Measurements from ENCODE around the gene EXD3. TPM values are rescaled to one million over a fixed set of nuclear protein-coding genes. Genes with fewer than 3 reads are reported as not detected.

Gene EXD3
- total RNA-seq, 1 experiment from 2014 or later, result 2.8 TPM

DNA sequence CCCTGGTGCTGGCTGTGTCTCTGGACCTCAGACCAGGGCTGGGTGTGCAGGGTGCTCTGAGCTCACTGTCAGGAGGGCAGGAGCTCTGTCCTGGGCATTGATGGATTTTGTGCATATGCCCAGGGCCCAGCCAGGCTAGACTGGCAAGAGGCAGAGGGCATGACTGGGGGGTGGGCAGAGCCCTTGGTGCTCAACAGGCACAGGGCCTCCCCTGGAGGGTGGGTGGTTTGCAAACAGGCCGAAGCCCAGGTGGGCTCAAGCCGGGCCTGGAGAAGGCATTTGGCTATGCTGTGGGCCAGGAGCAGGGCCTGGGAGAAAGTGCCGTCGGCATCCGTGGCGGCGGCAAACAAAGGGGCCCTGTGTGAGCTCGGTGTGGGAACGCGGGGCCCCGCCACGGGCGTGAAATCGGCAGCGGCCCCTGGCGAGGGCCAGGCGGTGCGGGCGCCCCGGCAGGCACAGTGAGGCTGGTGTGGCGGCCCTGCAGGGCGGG, 119.0 kb downstream of the EXD3 start:
- Histone ChIP-seq H3K27ac (ENCODE audit: low read length) (no peak overlapping the region), H3K36me3 (ENCODE audit: insufficient read depth, low read length) (no peaks in the 10 kb centered on the region), H3K4me3 (ENCODE audit: low read length) (no peak overlapping the region), H3K9me3 (ENCODE audit: low read length) (no peaks in the 10 kb centered on the region), H3K4me1 (ENCODE audit: low read length) (peaks cover 21% of the 10 kb centered on the region), H3K9ac (ENCODE audit: low read length) (no peak overlapping the region), H3K27me3 (ENCODE audit: low read length) (no peaks in the 10 kb centered on the region), H2AFZ (ENCODE audit: low read length) (no peak overlapping the region), H4K20me1 (ENCODE audit: insufficient read depth, low read depth, low read length) (no peaks in the 10 kb centered on the region), H3K4me2 (ENCODE audit: low read depth, low read length, poor library complexity, severe bottlenecking) (no peak overlapping the region), H3K9me2 (replicated peaks; ENCODE audit: insufficient read depth, low read length) (no peaks in the 10 kb centered on the region), H3K79me2 (ENCODE audit: low read length) (no peaks in the 10 kb centered on the region)
- DNase-seq, result no peak

DNA sequence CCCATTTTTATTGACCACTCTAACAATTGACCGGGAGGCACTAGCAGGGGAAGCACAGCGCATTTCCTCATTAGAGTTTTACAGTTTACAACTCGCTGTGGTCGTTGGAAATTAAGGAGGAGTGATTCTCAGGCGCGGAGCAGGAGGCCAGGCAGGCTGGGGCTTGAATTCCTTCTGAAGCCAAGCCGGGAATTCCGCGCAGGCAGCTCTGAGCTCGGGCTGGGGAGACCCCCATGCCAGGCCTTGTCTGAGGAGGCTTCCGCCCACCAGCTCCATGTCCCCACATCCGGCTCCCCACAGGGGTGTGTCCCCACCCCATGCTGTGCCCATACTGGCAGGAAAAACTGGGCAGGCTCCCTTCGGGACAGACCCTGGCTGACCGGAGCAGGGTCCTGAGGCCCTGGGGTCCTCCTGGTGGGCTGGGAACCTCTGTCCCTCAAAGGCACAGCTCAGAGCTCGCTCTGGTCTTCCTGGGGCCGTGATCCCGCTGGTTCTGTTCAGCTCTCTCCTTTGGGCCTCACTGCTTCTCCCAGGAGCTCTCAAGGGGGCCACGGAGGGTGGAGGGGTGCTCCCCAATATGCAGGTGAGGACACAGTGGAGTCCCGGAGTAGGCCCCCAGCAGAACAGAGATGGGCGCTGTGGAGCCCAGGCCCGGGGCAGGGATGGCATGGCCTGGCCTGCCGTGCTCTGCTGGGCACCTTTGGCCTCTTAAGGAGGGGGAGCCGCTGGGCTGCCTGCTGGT, 119.6 kb downstream of the EXD3 start:
- H3K4me1 ChIP-seq (ENCODE audit: low read length), result peaks cover 23% of the 10 kb centered on the region

DNA sequence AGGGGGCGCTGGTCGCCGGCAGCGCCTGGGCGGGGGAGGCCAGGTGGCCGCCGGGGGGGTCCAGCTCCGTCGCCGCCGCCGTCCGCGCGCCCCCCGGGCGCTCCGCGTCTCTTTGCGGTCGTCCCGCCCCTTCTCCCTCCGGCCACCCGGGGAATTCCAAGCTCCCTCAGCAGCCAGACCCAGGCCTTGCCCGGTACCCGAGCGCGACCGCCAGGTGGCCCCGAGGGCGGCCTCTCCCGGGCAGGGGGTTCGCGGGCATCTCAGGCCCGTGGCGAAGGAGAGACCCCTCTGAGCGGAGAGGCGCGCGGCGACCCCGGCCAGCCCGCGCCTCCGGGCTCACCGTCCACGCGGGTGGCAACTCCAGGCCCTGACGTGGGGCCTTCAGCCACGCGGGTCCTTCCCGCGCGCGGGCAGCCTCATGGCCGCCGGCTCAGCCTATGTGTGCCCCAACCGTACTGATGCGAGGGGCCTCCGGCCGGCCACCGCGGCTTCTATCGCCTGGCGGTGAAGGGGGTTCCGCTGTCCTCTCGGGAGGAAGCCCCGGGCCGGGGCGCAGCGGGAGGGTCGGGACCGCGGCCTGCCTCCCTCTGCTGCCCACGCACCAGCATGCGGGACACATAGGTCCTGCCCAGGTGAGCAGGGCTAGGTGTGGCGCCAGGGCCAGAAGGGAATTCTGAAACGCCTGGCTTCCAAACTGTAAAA, 120.4 kb downstream of the EXD3 start:
- Histone ChIP-seq H3K9ac (ENCODE audit: low read length) (no peak overlapping the region; the same call in 1 of the 2 replicates), H3K4me2 (ENCODE audit: low read depth, low read length, poor library complexity, severe bottlenecking) (peak overlapping the region; percentile 55), H3K9me3 (ENCODE audit: low read length) (no peaks in the 10 kb centered on the region), H3K27me3 (ENCODE audit: low read length) (no peaks in the 10 kb centered on the region), H3K4me1 (ENCODE audit: low read length) (peaks cover 24% of the 10 kb centered on the region), H3K27ac (ENCODE audit: low read length) (no peak overlapping the region), H3K36me3 (ENCODE audit: insufficient read depth, low read length) (no peaks in the 10 kb centered on the region), H4K20me1 (ENCODE audit: insufficient read depth, low read depth, low read length) (no peaks in the 10 kb centered on the region), H3K79me2 (ENCODE audit: low read length) (no peaks in the 10 kb centered on the region), H3K4me3 (ENCODE audit: low read length) (peak overlapping the region; percentile 51; the same call in 1 of the 2 replicates), H2AFZ (ENCODE audit: low read length) (no peak overlapping the region), H3K9me2 (replicated peaks; ENCODE audit: insufficient read depth, low read length) (no peaks in the 10 kb centered on the region)
- DNase-seq, result no peak

More for the DNA sequence above, 119.6 kb downstream of the EXD3 start:
- H3K9me2 ChIP-seq (replicated peaks; ENCODE audit: insufficient read depth, low read length), result no peaks in the 10 kb centered on the region
- no peak overlapping the region for H3K27ac ChIP-seq (ENCODE audit: low read length)
- no peaks in the 10 kb centered on the region for H3K36me3 ChIP-seq (ENCODE audit: insufficient read depth, low read length)
- no peak overlapping the region for H3K4me2 ChIP-seq (ENCODE audit: low read depth, low read length, poor library complexity, severe bottlenecking)
- no peaks in the 10 kb centered on the region for H3K9me3 ChIP-seq (ENCODE audit: low read length)
- H4K20me1 ChIP-seq (ENCODE audit: insufficient read depth, low read depth, low read length), result no peaks in the 10 kb centered on the region
- H3K27me3 ChIP-seq (ENCODE audit: low read length), result no peaks in the 10 kb centered on the region
- no peak for DNase-seq
- H3K4me3 ChIP-seq (ENCODE audit: low read length), result no peak overlapping the region
- no peak overlapping the region for H2AFZ ChIP-seq (ENCODE audit: low read length)
- no peak overlapping the region for H3K9ac ChIP-seq (ENCODE audit: low read length)
- H3K79me2 ChIP-seq (ENCODE audit: low read length), result no peaks in the 10 kb centered on the region

DNA sequence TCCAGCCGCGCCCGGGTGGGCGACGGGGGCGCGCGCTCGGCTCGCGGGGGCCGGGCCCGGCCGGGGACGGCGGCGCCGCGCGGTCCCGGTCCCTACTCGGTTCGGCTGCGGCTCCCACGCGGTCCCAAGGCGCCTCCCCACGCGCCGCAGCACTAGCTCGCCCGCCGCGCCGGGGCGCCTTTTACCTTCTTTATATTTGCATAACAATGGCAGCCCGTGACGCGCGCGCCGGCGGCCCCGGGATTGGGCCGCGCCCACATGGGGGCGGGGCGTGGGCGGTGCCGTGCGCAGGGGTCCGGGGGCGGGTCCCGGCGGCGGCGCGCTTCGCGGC, 120.9 kb downstream of the EXD3 start, which contains the start of gene NRARP:
Gene NRARP, minus strand, starts transcription at position 154 of the 331 bp plus-strand sequence. CDS start 343 bp downstream, outside the sequence.
- Histone ChIP-seq H3K9ac (ENCODE audit: low read length) (no peak within 1 kb of the TSS; the same call in 1 of the 2 replicates), H2AFZ (ENCODE audit: low read length) (no peak within 1 kb of the TSS)

DNA sequence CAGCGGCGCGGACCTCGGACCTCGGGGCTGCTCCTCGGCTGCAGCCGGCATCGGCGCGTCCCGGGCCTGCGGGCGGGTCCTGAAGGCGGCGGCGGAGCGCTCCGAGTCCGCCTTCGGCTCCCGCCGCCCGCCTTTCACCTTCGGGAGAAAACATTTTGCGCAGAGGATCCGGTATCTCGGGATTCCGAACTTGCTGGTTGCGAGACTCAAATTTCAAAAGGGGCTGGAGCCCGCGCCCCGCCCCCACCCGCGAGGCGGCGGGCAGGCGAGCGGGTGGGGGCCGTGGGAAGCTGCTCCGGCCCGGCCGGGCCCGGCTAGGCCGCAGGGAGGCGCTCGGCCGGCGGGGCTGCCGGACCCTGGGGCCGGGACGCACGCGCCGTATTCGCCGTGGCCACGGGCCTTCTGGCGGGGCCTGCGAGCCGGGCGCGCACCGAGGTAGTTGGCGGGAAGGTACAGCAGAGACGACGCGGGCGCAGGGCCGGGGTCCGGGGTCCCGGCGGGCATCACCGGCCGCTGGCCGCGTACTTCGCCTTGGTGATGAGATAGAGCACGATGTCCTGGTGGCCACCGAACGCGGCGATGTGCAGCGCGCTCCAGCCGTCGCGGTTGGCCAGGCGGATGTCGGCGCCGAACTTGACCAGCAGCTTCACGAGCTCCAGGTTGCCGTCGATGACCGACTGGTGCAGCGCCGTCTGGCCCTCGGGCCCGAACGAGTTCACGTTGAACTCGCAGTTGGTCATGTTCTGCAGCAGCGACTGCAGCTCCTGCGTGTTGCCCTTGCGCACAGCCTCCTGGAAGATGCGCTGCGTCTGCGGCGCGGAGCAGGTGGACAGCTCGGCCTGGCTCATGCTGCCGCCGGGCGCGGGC, 121.6 kb downstream of the EXD3 start:
- Histone ChIP-seq H3K79me2 (ENCODE audit: low read length) (no peaks in the 10 kb centered on the region), H3K4me3 (ENCODE audit: low read length) (no peak overlapping the region), H4K20me1 (ENCODE audit: insufficient read depth, low read depth, low read length) (no peaks in the 10 kb centered on the region; the same call in 1 of the 2 replicates), H3K4me2 (ENCODE audit: low read depth, low read length, poor library complexity, severe bottlenecking) (no peak overlapping the region), H2AFZ (ENCODE audit: low read length) (no peak overlapping the region), H3K27ac (ENCODE audit: low read length) (no peak overlapping the region), H3K4me1 (ENCODE audit: low read length) (peaks cover 35% of the 10 kb centered on the region), H3K9me3 (ENCODE audit: low read length) (no peaks in the 10 kb centered on the region), H3K9ac (ENCODE audit: low read length) (no peak overlapping the region), H3K9me2 (replicated peaks; ENCODE audit: insufficient read depth, low read length) (no peaks in the 10 kb centered on the region), H3K27me3 (ENCODE audit: low read length) (no peaks in the 10 kb centered on the region), H3K36me3 (ENCODE audit: insufficient read depth, low read length) (no peaks in the 10 kb centered on the region)
- no peak for DNase-seq

More for the DNA sequence above, 120.9 kb downstream of the EXD3 start, which contains the start of gene NRARP:
- no peak within 1 kb of the TSS for H3K27ac ChIP-seq (ENCODE audit: low read length)
- H4K20me1 ChIP-seq (ENCODE audit: insufficient read depth, low read depth, low read length), result no peaks in the 10 kb centered on the region; the same call in 1 of the 2 replicates
- H3K9me3 ChIP-seq (ENCODE audit: low read length), result no peaks in the 10 kb centered on the region
- H3K9me2 ChIP-seq (replicated peaks; ENCODE audit: insufficient read depth, low read length), result no peaks in the 10 kb centered on the region
- DNase-seq, result peak; percentile 94
- H3K27me3 ChIP-seq (ENCODE audit: low read length), result no peaks in the 10 kb centered on the region
- no peaks in the 10 kb centered on the region for H3K36me3 ChIP-seq (ENCODE audit: insufficient read depth, low read length)
- peaks cover 29% of the 10 kb centered on the region for H3K4me1 ChIP-seq (ENCODE audit: low read length)
- H3K4me3 ChIP-seq (ENCODE audit: low read length), result peak within 1 kb of the TSS; percentile 51; the same call in 1 of the 2 replicates
- peak within 1 kb of the TSS; percentile 55 for H3K4me2 ChIP-seq (ENCODE audit: low read depth, low read length, poor library complexity, severe bottlenecking)
- H3K79me2 ChIP-seq (ENCODE audit: low read length), result no peaks in the 10 kb centered on the region

DNA sequence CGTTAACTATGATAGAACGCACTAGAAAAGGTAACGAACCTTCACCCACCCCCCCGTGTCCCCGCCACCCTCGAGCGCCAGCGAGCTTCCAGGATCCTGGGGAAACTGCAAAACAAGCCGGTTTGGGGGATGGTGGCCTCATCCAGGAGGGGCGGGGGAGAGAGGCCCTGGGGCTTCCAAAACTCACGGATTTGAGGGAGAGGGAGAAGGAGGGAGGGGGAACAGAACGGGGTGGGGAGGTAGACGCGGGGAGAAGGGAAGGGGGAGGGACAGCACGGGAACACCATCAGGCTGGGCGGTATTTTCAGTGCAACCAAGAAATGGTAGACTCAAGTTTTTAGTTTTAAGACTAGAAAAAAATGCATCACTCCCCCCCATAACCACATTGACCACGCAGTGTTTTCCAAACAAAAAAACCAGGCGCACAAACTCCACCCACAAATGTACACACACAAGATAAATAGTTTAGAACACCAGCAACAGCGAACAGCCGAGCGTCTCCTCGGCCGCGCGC, 122.3 kb downstream of the EXD3 start:
- Histone ChIP-seq H3K79me2 (ENCODE audit: low read length) (no peaks in the 10 kb centered on the region), H3K9me2 (replicated peaks; ENCODE audit: insufficient read depth, low read length) (no peaks in the 10 kb centered on the region), H3K27ac (ENCODE audit: low read length) (no peak overlapping the region), H3K9ac (ENCODE audit: low read length) (no peak overlapping the region), H2AFZ (ENCODE audit: low read length) (no peak overlapping the region), H3K4me1 (ENCODE audit: low read length) (peaks cover 31% of the 10 kb centered on the region), H3K4me3 (ENCODE audit: low read length) (no peak overlapping the region), H3K4me2 (ENCODE audit: low read depth, low read length, poor library complexity, severe bottlenecking) (no peak overlapping the region), H3K36me3 (ENCODE audit: insufficient read depth, low read length) (no peaks in the 10 kb centered on the region), H3K27me3 (ENCODE audit: low read length) (no peaks in the 10 kb centered on the region), H4K20me1 (ENCODE audit: insufficient read depth, low read depth, low read length) (no peaks in the 10 kb centered on the region; the same call in 1 of the 2 replicates), H3K9me3 (ENCODE audit: low read length) (no peaks in the 10 kb centered on the region)
- DNase-seq, result no peak

DNA sequence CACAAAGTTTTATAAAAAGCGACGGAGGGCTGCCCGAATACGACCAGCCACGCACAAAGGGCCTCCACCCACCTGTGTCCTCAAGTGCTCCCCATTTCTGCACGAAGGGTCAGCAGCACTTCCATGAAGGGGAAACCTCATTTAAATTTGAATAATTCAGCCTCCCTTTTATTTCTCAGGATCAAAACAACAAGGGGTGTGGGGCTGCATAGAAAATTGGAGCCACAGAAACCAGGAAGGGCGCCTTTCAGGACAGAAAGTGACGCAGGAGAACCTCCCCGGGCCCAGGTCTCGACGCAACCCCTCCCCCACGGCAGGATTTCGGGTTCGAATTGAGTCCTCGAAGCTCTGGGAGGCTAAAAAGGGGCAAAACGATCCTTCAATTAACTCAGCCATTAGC, 123.0 kb downstream of the EXD3 start:
- Histone ChIP-seq H2AFZ (ENCODE audit: low read length) (no peak overlapping the region), H3K9me3 (ENCODE audit: low read length) (no peaks in the 10 kb centered on the region), H3K4me1 (ENCODE audit: low read length) (peaks cover 28% of the 10 kb centered on the region), H3K36me3 (ENCODE audit: insufficient read depth, low read length) (no peaks in the 10 kb centered on the region), H4K20me1 (ENCODE audit: insufficient read depth, low read depth, low read length) (no peaks in the 10 kb centered on the region; the same call in 1 of the 2 replicates), H3K9ac (ENCODE audit: low read length) (no peak overlapping the region), H3K27ac (ENCODE audit: low read length) (no peak overlapping the region), H3K9me2 (replicated peaks; ENCODE audit: insufficient read depth, low read length) (no peaks in the 10 kb centered on the region), H3K27me3 (ENCODE audit: low read length) (no peaks in the 10 kb centered on the region), H3K79me2 (ENCODE audit: low read length) (no peaks in the 10 kb centered on the region), H3K4me3 (ENCODE audit: low read length) (no peak overlapping the region), H3K4me2 (ENCODE audit: low read depth, low read length, poor library complexity, severe bottlenecking) (no peak overlapping the region)
- DNase-seq, result no peak

Measured in Karpas-422 (cell line).